GM13976 (cell line): ENCODE data around the gene ADAMTS4.

ENCODE experiments used
- DNase-seq: peaks from one replicate; pipeline ENCODE4 v3.0.0; 2012; ENCODE audit warnings: low spot score
- in situ Hi-C: fragments of 300-500 bp; cut with MboI; formaldehyde crosslinking; loops from one replicate; pipeline ENCODE4 v1.12.0; 2022; ENCODE audit warnings: low sequenced_read_pairs, mixed read lengths, inconsistent platforms; ENCODE audit not compliant: unreplicated experiment
- TF ChIP-seq, protein P1 (sequence below): IDR thresholded peaks from 2 replicates; pipeline ENCODE4 v1.5.1; 2012; ENCODE audit warnings: borderline replicate concordance, mild to moderate bottlenecking; ENCODE audit not compliant: insufficient read depth; ENCODE audit errors: extremely low read depth, missing control alignments, control extremely low read depth

The ADAMTS4 gene

DNA sequence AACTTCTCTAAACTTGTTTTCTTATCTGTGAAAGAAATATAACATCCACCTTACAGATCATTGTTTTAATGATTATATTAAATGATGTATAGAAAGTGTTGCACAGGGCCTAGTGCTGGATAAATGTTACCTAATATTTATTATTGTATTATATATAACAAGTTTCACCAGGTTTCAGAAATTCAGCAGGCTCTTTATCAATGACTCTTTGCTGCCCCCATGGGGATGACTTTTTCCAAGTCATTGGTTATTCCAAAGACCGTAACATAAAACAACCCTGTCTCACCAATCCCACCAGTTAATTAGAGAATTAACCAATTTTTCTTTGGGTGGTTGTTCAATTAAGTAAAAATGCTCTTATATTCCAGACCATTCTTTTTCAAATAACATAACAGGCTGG is 59.1 kb downstream of the ADAMTS4 start:
- TF ChIP-seq, protein P1, sequence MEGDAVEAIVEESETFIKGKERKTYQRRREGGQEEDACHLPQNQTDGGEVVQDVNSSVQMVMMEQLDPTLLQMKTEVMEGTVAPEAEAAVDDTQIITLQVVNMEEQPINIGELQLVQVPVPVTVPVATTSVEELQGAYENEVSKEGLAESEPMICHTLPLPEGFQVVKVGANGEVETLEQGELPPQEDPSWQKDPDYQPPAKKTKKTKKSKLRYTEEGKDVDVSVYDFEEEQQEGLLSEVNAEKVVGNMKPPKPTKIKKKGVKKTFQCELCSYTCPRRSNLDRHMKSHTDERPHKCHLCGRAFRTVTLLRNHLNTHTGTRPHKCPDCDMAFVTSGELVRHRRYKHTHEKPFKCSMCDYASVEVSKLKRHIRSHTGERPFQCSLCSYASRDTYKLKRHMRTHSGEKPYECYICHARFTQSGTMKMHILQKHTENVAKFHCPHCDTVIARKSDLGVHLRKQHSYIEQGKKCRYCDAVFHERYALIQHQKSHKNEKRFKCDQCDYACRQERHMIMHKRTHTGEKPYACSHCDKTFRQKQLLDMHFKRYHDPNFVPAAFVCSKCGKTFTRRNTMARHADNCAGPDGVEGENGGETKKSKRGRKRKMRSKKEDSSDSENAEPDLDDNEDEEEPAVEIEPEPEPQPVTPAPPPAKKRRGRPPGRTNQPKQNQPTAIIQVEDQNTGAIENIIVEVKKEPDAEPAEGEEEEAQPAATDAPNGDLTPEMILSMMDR, result peak; percentile 31
- peak; percentile 59 for DNase-seq
- in situ Hi-C loops, result no loop called here

DNA sequence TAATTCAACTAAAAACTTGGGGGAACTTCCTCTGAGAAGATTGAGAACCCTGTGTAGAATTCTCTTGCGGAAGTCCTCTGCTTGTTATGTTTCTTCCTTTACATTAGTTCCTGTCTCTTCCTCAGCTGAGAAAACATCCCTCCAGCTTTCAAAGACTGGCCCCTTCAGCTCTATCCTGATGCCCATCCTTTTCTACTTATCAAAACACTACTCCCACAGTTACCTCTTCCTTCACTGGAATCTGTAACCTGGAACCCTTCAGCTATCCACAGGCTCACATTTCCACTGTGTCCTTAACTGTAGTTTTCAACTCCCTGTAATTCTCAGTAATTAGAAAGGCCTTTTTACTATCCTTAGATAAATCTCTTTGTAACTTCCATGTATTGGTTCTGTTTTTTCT is 60.4 kb downstream of the ADAMTS4 start:
- TF ChIP-seq, protein P1, result no peak
- DNase-seq, result no peak
- in situ Hi-C loops, result no loop called here

DNA sequence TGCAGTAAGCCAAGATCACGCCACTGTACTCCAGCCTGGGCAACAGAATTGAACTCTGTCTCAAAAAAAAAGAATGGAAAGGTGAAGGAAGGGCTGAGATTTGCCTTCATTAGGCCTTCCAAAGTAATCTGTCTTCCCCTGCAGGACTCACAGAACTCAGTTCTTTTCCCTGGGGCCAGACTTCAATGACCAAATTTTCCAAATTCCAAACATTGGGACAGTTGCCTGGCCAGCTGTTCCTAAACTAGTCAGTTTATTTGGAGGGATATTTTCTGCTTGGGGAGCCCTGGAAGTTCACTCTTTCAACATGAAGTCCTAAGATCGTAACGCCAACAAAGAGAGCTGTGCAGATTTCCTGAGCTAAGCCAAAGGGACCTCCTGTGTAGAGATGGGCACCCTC is 61.0 kb downstream of the ADAMTS4 start:
- TF ChIP-seq, protein P1, result no peak
- in situ Hi-C loops, result no loop called here
- no peak for DNase-seq
